ENCODE data around the gene FCN3. TPM values are rescaled to one million over a fixed set of nuclear protein-coding genes. Genes with fewer than 3 reads are reported as not detected.

FCN3 gene
- total RNA-seq, 2 experiments from 2014 or later, result not detected

DNA sequence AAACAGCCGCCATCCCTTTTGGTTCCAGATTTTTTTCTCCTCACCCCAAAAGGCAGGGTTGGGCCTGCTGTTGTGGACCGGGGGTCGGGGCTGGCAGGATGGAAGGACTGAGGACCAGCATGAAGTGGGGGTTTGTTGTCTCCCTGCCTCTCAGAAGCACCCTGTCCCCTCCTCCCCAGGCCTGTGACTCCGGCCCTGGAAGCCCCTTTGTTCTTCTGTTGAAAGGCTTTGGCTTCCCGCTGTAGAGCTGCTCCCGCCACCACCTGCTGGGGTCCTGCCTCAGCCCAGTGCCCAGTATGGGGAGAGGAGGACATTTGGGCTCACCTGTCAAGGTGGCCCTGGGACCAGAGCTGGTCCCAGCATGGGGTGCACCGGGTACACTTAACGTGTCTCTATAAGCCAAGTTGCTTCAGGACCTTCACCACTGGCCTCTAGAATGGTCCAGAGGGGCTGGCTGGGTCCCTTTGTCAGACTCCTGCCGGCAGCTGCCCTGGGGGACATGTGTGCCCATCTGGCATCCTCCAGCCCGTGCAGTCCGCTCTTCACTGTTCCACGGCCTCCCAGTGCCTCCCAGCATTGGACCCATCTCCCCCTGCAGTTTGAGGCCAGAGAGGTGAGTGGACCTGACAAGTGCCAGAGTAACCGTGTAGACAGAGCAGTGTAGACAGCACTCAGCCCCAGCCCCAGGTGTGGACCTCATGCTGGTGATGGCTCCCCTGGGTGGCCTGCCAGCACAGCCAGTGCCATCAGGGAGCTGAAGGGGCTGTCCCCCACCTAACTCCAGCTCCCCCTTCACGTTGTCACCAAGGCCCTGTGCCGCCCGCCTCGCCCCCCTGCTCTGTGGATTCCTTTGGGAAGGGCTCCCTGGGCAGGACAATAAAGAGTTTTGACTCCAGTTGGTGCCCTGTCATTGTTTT is 38.9 kb downstream of the FCN3 start:
- CTCF ChIA-PET, result interaction anchor here (1.1 to 2.0 kb wide), 4 partner anchors 22 to 60 kb away, joined by 3 to 11 read pairs (median 4); no protein-coding TSS in a partner anchor
- POLR2A ChIA-PET, result no interaction called here

- CTCF ChIA-PET, result interaction anchor here (0.9 to 2.9 kb wide), 14 partner anchors 8 to 231 kb away, joined by 3 to 20 read pairs (median 7); partner anchors contain the start of genes CD164L2, MAP3K6 and SYTL1
- POLR2A ChIA-PET, result interaction anchor here (0.8 to 1.7 kb wide), 2 partner anchors 9 to 10 kb away, joined by 3 read pairs; no protein-coding TSS in a partner anchor
Observed at GRCh38 chr1:27333717-27334279, 40.8 kb downstream of the FCN3 start.

DNA sequence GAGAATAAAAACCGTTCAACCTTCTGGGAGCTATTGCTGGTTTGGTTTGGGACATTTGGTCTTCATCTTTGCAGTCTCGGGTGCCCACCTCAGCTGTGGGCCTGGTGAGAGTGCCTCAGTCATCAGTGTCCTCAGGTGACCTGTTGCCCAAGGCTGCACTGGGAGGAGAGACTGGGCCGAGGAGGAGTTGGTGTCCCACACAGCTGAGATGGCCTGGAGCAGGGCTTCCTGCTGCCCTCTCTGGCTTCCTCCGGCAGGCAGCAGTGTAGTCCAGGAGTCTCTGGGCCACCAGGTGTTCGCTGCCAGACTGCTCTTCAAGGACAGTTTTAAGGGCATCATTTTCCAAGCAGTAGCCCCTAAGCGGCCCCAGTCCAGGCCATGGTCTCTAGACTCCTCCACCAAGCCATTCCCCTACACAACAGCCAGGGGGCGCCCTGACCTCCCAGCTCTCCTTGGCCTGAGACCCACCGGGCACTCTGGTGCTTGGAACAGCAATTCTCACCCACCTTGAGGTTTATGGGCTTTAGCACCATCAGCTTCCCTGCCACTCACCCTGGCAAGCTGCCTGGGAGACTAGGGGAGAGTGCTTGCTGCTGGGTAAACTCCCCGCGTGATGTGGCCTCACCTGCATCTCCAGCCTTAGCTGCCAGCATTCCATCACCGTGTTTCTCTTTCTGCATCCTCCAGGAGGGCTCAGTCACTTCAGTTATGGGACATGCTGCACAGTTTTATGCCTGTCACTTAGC is 41.9 kb downstream of the FCN3 start:
- CTCF ChIA-PET, result interaction anchor here (0.6 to 2.9 kb wide), 27 partner anchors 9 to 274 kb away, joined by 3 to 20 read pairs (median 4); partner anchors contain the start of genes CD164L2, FCN3, MAP3K6 and SYTL1

GRCh38 chr1:27331922-27332321 is 42.7 kb downstream of the FCN3 start:
- ChIA-PET POLR2A (interaction anchor here (0.6 to 1.7 kb wide), 2 partner anchors 8 to 1895 kb away, joined by 3 read pairs; no protein-coding TSS in a partner anchor), CTCF (interaction anchor here (1.0 to 2.9 kb wide), 17 partner anchors 9 to 275 kb away, joined by 3 to 20 read pairs (median 9); partner anchors contain the start of genes CD164L2, MAP3K6, SYTL1 and TMEM222)

More for the DNA sequence above, 41.9 kb downstream of the FCN3 start:
- POLR2A ChIA-PET, result interaction anchor here (0.8 to 1.7 kb wide), 3 partner anchors 9 to 31 kb away, joined by 3 read pairs; no protein-coding TSS in a partner anchor

DNA sequence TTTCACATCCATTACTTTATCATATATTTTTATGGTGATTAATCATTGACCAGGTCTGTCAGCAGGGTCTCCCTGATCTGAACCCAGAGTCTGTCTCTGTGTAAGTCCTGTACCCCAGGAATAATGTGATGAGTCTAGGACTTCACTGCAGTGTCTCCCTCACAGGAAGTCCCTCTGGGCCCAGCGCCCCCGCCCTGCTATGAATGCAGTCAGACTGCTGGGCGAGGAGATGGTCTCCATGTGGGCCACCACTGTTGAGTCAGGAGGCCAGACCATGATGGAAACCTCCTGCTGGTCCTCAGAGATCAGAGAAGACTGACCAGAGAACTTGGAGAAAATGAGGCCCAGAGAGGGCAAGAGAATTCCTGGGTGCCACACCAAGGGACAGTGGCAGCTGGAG is 43.2 kb downstream of the FCN3 start:
- ChIA-PET CTCF (interaction anchor here (2.1 to 2.6 kb wide), 2 partner anchors 25 to 56 kb away, joined by 11 to 20 read pairs; no protein-coding TSS in a partner anchor), POLR2A (no interaction called here)

- ChIA-PET POLR2A (no interaction called here), CTCF (no interaction called here)
Observed at GRCh38 chr1:27330786-27331185, 43.8 kb downstream of the FCN3 start.

- ChIA-PET POLR2A (interaction anchor here (0.5 kb wide), 1 partner anchor 973 kb away, joined by 4 read pairs; no protein-coding TSS in a partner anchor), CTCF (interaction anchor here (1.0 to 3.1 kb wide), 4 partner anchors 9 to 31 kb away, joined by 3 to 11 read pairs (median 6); no protein-coding TSS in a partner anchor)
Observed at GRCh38 chr1:27327964-27328363, 46.7 kb downstream of the FCN3 start.

GRCh38 chr1:27325286-27325685 is 49.3 kb downstream of the FCN3 start:
- ChIA-PET CTCF (interaction anchor here (2.6 kb wide), 1 partner anchor 24 kb away, joined by 8 read pairs; no protein-coding TSS in a partner anchor), POLR2A (no interaction called here)

DNA sequence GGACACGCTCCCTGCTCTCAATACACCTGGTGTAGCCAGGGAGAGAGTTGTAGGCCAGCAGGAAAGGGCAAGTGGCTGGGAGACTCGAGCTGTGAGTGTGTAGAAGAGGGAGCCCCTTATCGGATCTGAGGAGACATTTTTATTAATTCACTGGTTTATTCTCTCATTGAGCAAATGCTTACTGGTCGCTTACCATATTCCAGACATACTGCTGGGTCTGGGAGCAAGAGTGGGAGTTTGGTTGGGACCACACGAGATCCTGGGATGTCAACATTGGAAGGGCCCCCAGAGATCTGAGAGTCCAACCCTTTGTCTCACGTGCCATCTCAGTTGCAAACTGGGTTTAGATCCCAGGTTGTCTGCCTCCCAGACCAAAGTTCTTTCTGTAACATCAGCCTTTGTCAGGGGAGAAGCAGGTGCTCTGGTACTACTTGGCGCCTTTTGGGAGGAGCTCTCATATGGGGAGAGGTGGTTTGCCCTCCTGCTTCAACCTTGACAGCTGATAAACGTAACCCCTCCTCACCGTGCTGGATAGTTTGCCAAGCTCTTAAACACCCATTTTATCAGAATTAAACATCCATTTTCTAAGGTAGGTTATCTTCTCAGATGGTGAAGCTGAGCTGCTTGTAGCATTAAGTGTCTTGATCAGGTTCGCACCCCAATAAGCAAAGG is 51.9 kb downstream of the FCN3 start:
- CTCF ChIA-PET, result interaction anchor here (1.3 to 2.1 kb wide), 6 partner anchors 10 to 69 kb away, joined by 3 to 12 read pairs (median 5); no protein-coding TSS in a partner anchor
- POLR2A ChIA-PET, result interaction anchor here (0.6 to 1.1 kb wide), 4 partner anchors 17 to 401 kb away, joined by 3 to 4 read pairs (median 3); partner anchors contain the start of gene SYTL1

GRCh38 chr1:27321813-27322568 is 52.6 kb downstream of the FCN3 start, which contains the start of gene TMEM222:
TSS of gene TMEM222 (plus strand) at chr1:27322163. CDS start at chr1:27322198, 35 bp downstream.
- POLR2A ChIA-PET, result interaction anchor here (0.7 to 1.1 kb wide), 2 partner anchors 20 to 207 kb away, joined by 4 to 8 read pairs; partner anchors contain the start of gene SYTL1
- CTCF ChIA-PET, result interaction anchor here (1.3 to 1.7 kb wide), 4 partner anchors 11 to 69 kb away, joined by 3 to 12 read pairs (median 5); no protein-coding TSS in a partner anchor

Other genes with a start within 250 kb of the FCN3 start
- gene SLC9A1, start 219.7 kb downstream of the FCN3 start, total RNA-seq, result 10 to 100 TPM; 23.9 to 24.2 TPM
- 10 to 100 TPM; 19.1 to 20.1 TPM for gene WDTC1, start 140.2 kb downstream of the FCN3 start, total RNA-seq
- 10 to 100 TPM; 45.5 to 47.3 TPM for gene TMEM222, start 52.7 kb downstream of the FCN3 start, total RNA-seq
- 10 to 100 TPM; 16.0 to 20.0 TPM for gene SYTL1, start 32.8 kb downstream of the FCN3 start, total RNA-seq
- gene MAP3K6, start 7.9 kb downstream of the FCN3 start, total RNA-seq, result 1 to 10 TPM; 5.0 to 6.0 TPM
- gene CD164L2, start 8.5 kb upstream of the FCN3 start, total RNA-seq, result not detected
- gene GPR3, start 17.8 kb upstream of the FCN3 start, total RNA-seq, result 1 to 10 TPM; 3.6 to 4.1 TPM
- gene WASF2, start 115.3 kb upstream of the FCN3 start, total RNA-seq, result 100 to 1,000 TPM; 106 to 110 TPM
- gene AHDC1, start 229.3 kb upstream of the FCN3 start, total RNA-seq, result 10 to 100 TPM; 11.2 to 13.2 TPM